Measurements from ENCODE around the gene STAT4. TPM values are rescaled to one million over a fixed set of nuclear protein-coding genes. Genes with fewer than 3 reads are reported as not detected.
"Not testable (repeated sequence)": the region's sequence is repeated elsewhere in the genome, so short reads cannot be mapped to it uniquely, and the experiment has no call there.

Gene STAT4
- total RNA-seq, 2 experiments from 2014 or later, result 80.6 to 81.0 TPM

GRCh38 chr2:191006297-191006696, 144.5 kb downstream of the STAT4 start:
- H3K27ac Mint-ChIP-seq, result no peak overlapping the region
- H3K4me3 Mint-ChIP-seq, result no peak overlapping the region

GRCh38 chr2:191003405-191004309, 147.1 kb downstream of the STAT4 start:
- Mint-ChIP-seq H3K4me1 (peaks cover 60% of the 10 kb centered on the region), H3K27me3 (no peaks in the 10 kb centered on the region), H3K4me3 (no peak overlapping the region), H3K27ac (peak overlapping the region; percentile 52), H3K36me3 (peaks cover 92% of the 10 kb centered on the region), H3K9me3 (peaks cover 21% of the 10 kb centered on the region)
- no peak for DNase-seq

More at GRCh38 chr2:191006297-191006696, 144.5 kb downstream of the STAT4 start:
- Mint-ChIP-seq H3K36me3 (peaks cover 85% of the 10 kb centered on the region), H3K9me3 (peaks cover 21% of the 10 kb centered on the region), H3K4me1 (peaks cover 56% of the 10 kb centered on the region), H3K27me3 (no peaks in the 10 kb centered on the region)
- DNase-seq, result no peak

- Mint-ChIP-seq H3K4me3 (no peak overlapping the region), H3K4me1 (peaks cover 55% of the 10 kb centered on the region), H3K36me3 (peaks cover 89% of the 10 kb centered on the region), H3K27me3 (no peaks in the 10 kb centered on the region), H3K9me3 (peaks cover 22% of the 10 kb centered on the region), H3K27ac (peak overlapping the region; percentile 77)
- no peak for DNase-seq
These were observed 149.2 kb downstream of the STAT4 start for GRCh38 chr2:191001624-191002023.

GRCh38 chr2:191001032-191001431, 149.8 kb downstream of the STAT4 start:
- Mint-ChIP-seq H3K9me3 (peaks cover 24% of the 10 kb centered on the region), H3K36me3 (peaks cover 89% of the 10 kb centered on the region), H3K27ac (peak overlapping the region; percentile 61), H3K27me3 (no peaks in the 10 kb centered on the region), H3K4me1 (peaks cover 54% of the 10 kb centered on the region), H3K4me3 (no peak overlapping the region)
- DNase-seq, result no peak

GRCh38 chr2:190999949-191000665, 150.7 kb downstream of the STAT4 start:
- Mint-ChIP-seq H3K9me3 (peaks cover 31% of the 10 kb centered on the region), H3K4me3 (no peak overlapping the region), H3K27me3 (no peaks in the 10 kb centered on the region), H3K4me1 (peaks cover 58% of the 10 kb centered on the region), H3K36me3 (peaks cover 89% of the 10 kb centered on the region), H3K27ac (no peak overlapping the region)
- DNase-seq, result no peak

GRCh38 chr2:190999058-190999457, 151.7 kb downstream of the STAT4 start:
- H3K9me3 Mint-ChIP-seq, result peaks cover 26% of the 10 kb centered on the region
- no peaks in the 10 kb centered on the region for H3K27me3 Mint-ChIP-seq
- H3K4me1 Mint-ChIP-seq, result peaks cover 63% of the 10 kb centered on the region
- H3K4me3 Mint-ChIP-seq, result no peak overlapping the region
- no peak for DNase-seq
- no peak overlapping the region for H3K27ac Mint-ChIP-seq
- H3K36me3 Mint-ChIP-seq, result peaks cover 88% of the 10 kb centered on the region

GRCh38 chr2:190997526-190998113, 153.2 kb downstream of the STAT4 start:
- Mint-ChIP-seq H3K4me3 (no peak overlapping the region), H3K27me3 (no peaks in the 10 kb centered on the region)
- DNase-seq, result no peak

GRCh38 chr2:190996947-190997346, 153.8 kb downstream of the STAT4 start:
- DNase-seq, result no peak
- H3K27ac Mint-ChIP-seq, result peak overlapping the region; percentile 83
- H3K4me1 Mint-ChIP-seq, result peaks cover 52% of the 10 kb centered on the region
- no peak overlapping the region for H3K4me3 Mint-ChIP-seq
- no peaks in the 10 kb centered on the region for H3K27me3 Mint-ChIP-seq
- H3K36me3 Mint-ChIP-seq, result peaks cover 77% of the 10 kb centered on the region
- H3K9me3 Mint-ChIP-seq, result peaks cover 20% of the 10 kb centered on the region

More at GRCh38 chr2:190997526-190998113, 153.2 kb downstream of the STAT4 start:
- Mint-ChIP-seq H3K9me3 (peaks cover 20% of the 10 kb centered on the region), H3K36me3 (peaks cover 83% of the 10 kb centered on the region), H3K4me1 (peaks cover 55% of the 10 kb centered on the region), H3K27ac (no peak overlapping the region)

- H3K4me3 Mint-ChIP-seq, result no peak overlapping the region
- no peak for DNase-seq
- H3K27me3 Mint-ChIP-seq, result no peaks in the 10 kb centered on the region
- H3K36me3 Mint-ChIP-seq, result peaks cover 76% of the 10 kb centered on the region
- peaks cover 20% of the 10 kb centered on the region for H3K9me3 Mint-ChIP-seq
- peaks cover 51% of the 10 kb centered on the region for H3K4me1 Mint-ChIP-seq
- peak overlapping the region; percentile 83 for H3K27ac Mint-ChIP-seq
These were observed 154.4 kb downstream of the STAT4 start for GRCh38 chr2:190996338-190996946.

- Mint-ChIP-seq H3K4me1 (peaks cover 44% of the 10 kb centered on the region), H3K27ac (peak overlapping the region; percentile 46), H3K4me3 (peak overlapping the region; percentile 29), H3K9me3 (peaks cover 20% of the 10 kb centered on the region), H3K36me3 (peaks cover 73% of the 10 kb centered on the region)
- not testable (repeated sequence) for H3K27me3 Mint-ChIP-seq, DNase-seq
These were observed 155.5 kb downstream of the STAT4 start for GRCh38 chr2:190995315-190995714.

- Mint-ChIP-seq H3K27me3 (no peaks in the 10 kb centered on the region), H3K4me1 (peaks cover 38% of the 10 kb centered on the region), H3K27ac (no peak overlapping the region), H3K4me3 (no peak overlapping the region), H3K9me3 (peaks cover 20% of the 10 kb centered on the region), H3K36me3 (peaks cover 70% of the 10 kb centered on the region)
- no peak for DNase-seq
These were observed 156.6 kb downstream of the STAT4 start for GRCh38 chr2:190994148-190994547.

- peaks cover 73% of the 10 kb centered on the region for H3K36me3 Mint-ChIP-seq
- no peak for DNase-seq
- peaks cover 34% of the 10 kb centered on the region for H3K4me1 Mint-ChIP-seq
- H3K9me3 Mint-ChIP-seq, result peaks cover 20% of the 10 kb centered on the region
- H3K4me3 Mint-ChIP-seq, result no peak overlapping the region
- no peaks in the 10 kb centered on the region for H3K27me3 Mint-ChIP-seq
- H3K27ac Mint-ChIP-seq, result no peak overlapping the region
These were observed 157.5 kb downstream of the STAT4 start for GRCh38 chr2:190993292-190993643.

GRCh38 chr2:190990132-190990531, 160.7 kb downstream of the STAT4 start:
- peaks cover 37% of the 10 kb centered on the region for H3K4me1 Mint-ChIP-seq
- DNase-seq, result no peak
- H3K27ac Mint-ChIP-seq, result peak overlapping the region; percentile 16
- H3K9me3 Mint-ChIP-seq, result peaks cover 3% of the 10 kb centered on the region
- H3K36me3 Mint-ChIP-seq, result peaks cover 68% of the 10 kb centered on the region
- H3K4me3 Mint-ChIP-seq, result no peak overlapping the region
- H3K27me3 Mint-ChIP-seq, result no peaks in the 10 kb centered on the region

GRCh38 chr2:190988910-190989309, 161.9 kb downstream of the STAT4 start:
- no peak for DNase-seq
- Mint-ChIP-seq H3K27me3 (no peaks in the 10 kb centered on the region), H3K4me1 (peaks cover 40% of the 10 kb centered on the region), H3K4me3 (no peak overlapping the region), H3K27ac (no peak overlapping the region), H3K36me3 (peaks cover 69% of the 10 kb centered on the region), H3K9me3 (no peaks in the 10 kb centered on the region)

GRCh38 chr2:190987938-190988337, 162.9 kb downstream of the STAT4 start:
- H3K4me3 Mint-ChIP-seq, result no peak overlapping the region
- H3K27me3 Mint-ChIP-seq, result no peaks in the 10 kb centered on the region
- no peaks in the 10 kb centered on the region for H3K9me3 Mint-ChIP-seq
- DNase-seq, result no peak
- H3K4me1 Mint-ChIP-seq, result peaks cover 44% of the 10 kb centered on the region
- peak overlapping the region; percentile 38 for H3K27ac Mint-ChIP-seq
- peaks cover 69% of the 10 kb centered on the region for H3K36me3 Mint-ChIP-seq
